GM12878 (cell line): ENCODE results near the gene C16orf92.

Experiments
- MAX ChIP-seq: IDR thresholded peaks from 2 replicates; pipeline ENCODE4 v1.6.1; 2012; ENCODE audit warnings: low read depth, low read length, improper control_type of control experiment
- POLR2A ChIP-seq: IDR thresholded peaks from 2 replicates; pipeline ENCODE4 v1.6.1; 2011; ENCODE audit warnings: low read depth, mild to moderate bottlenecking, low read length

DNA sequence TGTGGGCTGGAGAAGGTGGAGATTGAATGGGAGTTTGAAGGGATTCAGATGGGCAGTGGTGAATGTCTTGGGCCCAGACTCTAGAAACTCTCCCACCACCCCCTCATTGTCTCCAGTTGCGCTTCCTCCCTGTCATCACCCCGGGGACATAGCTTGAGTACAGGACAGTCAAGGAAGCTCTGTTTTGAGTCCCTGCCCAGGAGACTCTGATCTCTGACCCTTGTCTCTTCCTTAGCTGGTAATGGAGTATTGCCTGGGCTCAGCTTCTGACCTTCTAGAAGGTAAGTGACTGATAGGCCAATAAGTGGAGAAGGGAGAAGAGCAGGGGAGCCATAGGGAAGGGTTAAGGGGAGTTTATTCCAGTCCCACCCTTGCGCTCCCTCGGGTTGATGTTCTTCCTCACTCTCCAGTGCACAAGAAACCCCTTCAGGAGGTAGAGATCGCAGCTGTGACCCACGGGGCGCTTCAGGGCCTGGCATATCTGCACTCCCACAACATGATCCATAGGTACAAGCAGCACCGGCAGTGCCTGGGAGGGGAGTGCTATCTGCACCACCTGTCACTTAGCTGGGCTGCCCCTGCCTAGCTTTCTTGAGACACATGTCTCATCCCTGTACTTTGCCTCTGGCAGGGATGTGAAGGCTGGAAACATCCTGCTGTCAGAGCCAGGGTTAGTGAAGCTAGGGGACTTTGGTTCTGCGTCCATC lies 44.3 kb upstream of the C16orf92 start:
- TF ChIP-seq POLR2A (no peak), MAX (no peak)
